Measurements from ENCODE around the gene CADM3.

- TF ChIP-seq CTCF (IDR thresholded peaks at IDR 0.05): no peak
- TF ChIP-seq POLR2A (IDR thresholded peaks at IDR 0.05): no peak
Measured at GRCh38 chr1:159181328-159182024, 10.1 kb downstream of the CADM3 start.

Measured in right lobe of liver (tissue), 4 donors.